Measurements from ENCODE around the gene SETX.

- TF ChIP-seq POLR2A (IDR thresholded peaks at IDR 0.05), result no peak
- TF ChIP-seq EP300 (IDR thresholded peaks at IDR 0.05), result no peak
- TF ChIP-seq CTCF (IDR thresholded peaks at IDR 0.05), result no peak
Measured at GRCh38 chr9:132239999-132240840, 114.6 kb downstream of the SETX start.
